H54 (cell line): ENCODE measurements around the gene ATP8B2.
"Not testable (repeated sequence)": the region's sequence is repeated elsewhere in the genome, so short reads cannot be mapped to it uniquely, and the experiment has no call there.

Experiments
- DNase-seq: peaks from one replicate; pipeline ENCODE4 v3.0.0; 2011; ENCODE audit warnings: low spot score, mixed read lengths; ENCODE audit not compliant: insufficient read length
- FAIRE-seq: peaks from 3 replicates; lab custom pipeline; 2011; peaks lifted over from hg19 to GRCh38; lab: Jason Lieb, UNC
- POLR2A ChIP-seq: IDR thresholded peaks from 2 replicates; pipeline ENCODE4 v1.6.1; 2011; ENCODE audit warnings: low read depth, mild to moderate bottlenecking, low read length

ATP8B2 gene

GRCh38 chr1:154316704-154317103 lies 8.6 kb upstream of the ATP8B2 start:
- no peak for DNase-seq
- no peak for FAIRE-seq
- no peak for TF ChIP-seq POLR2A

- no peak for FAIRE-seq
- TF ChIP-seq POLR2A: no peak
Measured at GRCh38 chr1:154318386-154318785, 6.9 kb upstream of the ATP8B2 start.

GRCh38 chr1:154320882-154321608 lies 4.3 kb upstream of the ATP8B2 start, which contains the start of gene AQP10:
Gene AQP10, plus strand, starts transcription at chr1:154321093. Its CDS starts 63 bp downstream, at chr1:154321156.
- DNase-seq: no peak
- FAIRE-seq: no peak
- no peak for TF ChIP-seq POLR2A

More at GRCh38 chr1:154318386-154318785, 6.9 kb upstream of the ATP8B2 start:
- no peak for DNase-seq

- not testable (repeated sequence) for DNase-seq, FAIRE-seq
Measured at GRCh38 chr1:154321609-154321934, 3.8 kb upstream of the ATP8B2 start.

GRCh38 chr1:154323493-154323892 lies 1.8 kb upstream of the ATP8B2 start:
- DNase-seq (no peak), FAIRE-seq (no peak)
- no peak for TF ChIP-seq POLR2A

- FAIRE-seq (no peak), DNase-seq (no peak)
- no peak for TF ChIP-seq POLR2A
Measured at GRCh38 chr1:154324241-154324640, 1.1 kb upstream of the ATP8B2 start.

- FAIRE-seq (no peak), DNase-seq (peak; percentile 88)
- peak; percentile 53 for TF ChIP-seq POLR2A
Measured at GRCh38 chr1:154325583-154326545, 539 bp downstream of the ATP8B2 start.

GRCh38 chr1:154326546-154327465 lies 1.5 kb downstream of the ATP8B2 start:
- DNase-seq (peak; percentile 70), FAIRE-seq (no peak)
- TF ChIP-seq POLR2A: no peak

- DNase-seq (no peak), FAIRE-seq (no peak)
Measured at GRCh38 chr1:154327466-154328317, 2.4 kb downstream of the ATP8B2 start.

GRCh38 chr1:154328318-154329151 lies 3.2 kb downstream of the ATP8B2 start:
- DNase-seq (peak; percentile 53), FAIRE-seq (no peak)
- 0 out of 2 replicates have a peak, but pooled peaks have one; percentile 8 for TF ChIP-seq POLR2A

More at GRCh38 chr1:154327466-154328317, 2.4 kb downstream of the ATP8B2 start:
- no peak for TF ChIP-seq POLR2A

- FAIRE-seq (no peak), DNase-seq (no peak)
- TF ChIP-seq POLR2A: no peak
Measured at GRCh38 chr1:154329152-154329521, 3.8 kb downstream of the ATP8B2 start.
